Measurements from ENCODE around the gene GADL1.

Gene GADL1

DNA sequence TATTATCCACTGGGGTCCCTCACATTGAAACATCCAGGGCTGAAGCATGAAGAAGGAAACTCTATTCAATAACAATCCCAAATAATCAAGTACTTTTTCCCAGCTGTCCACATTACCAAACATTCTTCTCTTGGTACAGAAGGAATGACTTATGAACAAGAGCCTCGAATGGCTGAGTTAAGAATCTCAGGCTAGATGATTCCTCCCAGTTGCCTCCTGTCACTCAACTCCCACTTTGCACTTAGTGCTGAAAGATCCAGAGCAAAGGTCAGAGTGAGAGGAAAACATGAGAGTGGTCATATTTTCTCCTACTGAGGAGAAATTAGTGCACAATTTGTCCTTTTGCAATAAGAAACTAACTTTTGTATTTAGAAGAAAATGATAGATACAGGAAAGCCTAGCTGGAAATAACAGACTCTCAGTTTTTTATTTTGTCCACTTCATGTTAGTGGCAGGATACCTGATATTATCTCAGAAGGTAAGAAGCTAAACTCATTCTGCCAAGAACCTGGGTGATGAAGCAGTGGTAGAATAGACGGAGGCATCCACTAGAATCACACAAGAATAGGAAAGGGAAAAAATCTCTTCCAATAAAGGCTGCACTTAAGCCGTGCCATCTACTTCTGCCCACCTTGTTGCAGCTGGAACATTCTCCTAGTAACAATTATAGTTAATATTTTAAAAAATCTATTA, 46.2 kb downstream of the GADL1 start (continued):
- TF ChIP-seq ZNF624 (tag by site-specific recombination; IDR thresholded peaks at IDR 0.05) (no peak), ATF2 (tag by site-specific recombination; IDR thresholded peaks at IDR 0.05; ENCODE audit: low read depth) (no peak)

- H3K27ac ChIP-seq (ENCODE audit: extremely low read depth, low read depth, low read length): no peak overlapping the region
- POLR2A ChIA-PET: no interaction called here
- H3K4me3 ChIP-seq (ENCODE audit: low read depth, low read length): no peak overlapping the region
- CTCF ChIA-PET: no interaction called here
- no peak for TF ChIP-seq ZNF544 (tag by site-specific recombination; IDR thresholded peaks at IDR 0.05)
- no peaks in the 10 kb centered on the region for H3K4me1 ChIP-seq (ENCODE audit: control insufficient read depth, insufficient read depth, low read length)
- H3K36me3 ChIP-seq (ENCODE audit: control insufficient read depth in 2 of 2, insufficient read depth in 1 of 2, low read length in 2 of 2): no peaks in the 10 kb centered on the region
- H3K9me3 ChIP-seq (ENCODE audit: control insufficient read depth, insufficient read depth, low read depth, low read length): no peaks in the 10 kb centered on the region
Observed at GRCh38 chr3:30847592-30847991, 46.9 kb downstream of the GADL1 start.

DNA sequence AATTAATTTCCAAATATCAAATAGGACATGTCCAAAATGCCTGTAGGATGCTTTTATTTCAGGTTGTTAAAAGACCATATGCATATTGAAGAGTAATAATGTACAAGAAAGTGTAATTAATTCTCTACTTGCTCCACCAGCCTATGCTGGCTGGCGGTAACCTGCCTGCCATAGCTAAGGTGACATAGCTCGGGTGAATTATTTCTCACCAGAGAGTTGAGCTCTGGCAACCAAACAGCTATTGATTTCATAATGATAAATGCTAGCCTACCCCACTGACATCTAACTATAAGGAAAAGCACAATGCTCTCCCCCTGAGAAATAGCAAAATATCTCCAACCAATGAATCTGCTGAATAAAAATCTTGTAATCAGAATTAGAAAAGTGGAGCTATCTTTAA, 48.9 kb downstream of the GADL1 start:
- H3K9me3 ChIP-seq (ENCODE audit: control insufficient read depth, insufficient read depth, low read depth, low read length): no peaks in the 10 kb centered on the region
- POLR2A ChIA-PET: no interaction called here

GRCh38 chr3:30843877-30844276, 50.6 kb downstream of the GADL1 start:
- no peak for TF ChIP-seq SALL2 (tag by site-specific recombination; IDR thresholded peaks at IDR 0.05; ENCODE audit: borderline replicate concordance)
- TF ChIP-seq KLF16 (tag by site-specific recombination; IDR thresholded peaks at IDR 0.05): no peak
- no peak for TF ChIP-seq YY2 (tag by site-specific recombination; IDR thresholded peaks at IDR 0.05)
- TF ChIP-seq ZNF423 (tag by site-specific recombination; IDR thresholded peaks at IDR 0.05): no peak
- no peak for TF ChIP-seq TCF7L2 (IDR thresholded peaks at IDR 0.05; ENCODE audit: borderline replicate concordance, low read depth, low read length)
- TF ChIP-seq ZNF132 (tag by site-specific recombination; IDR thresholded peaks at IDR 0.05; ENCODE audit: borderline replicate concordance): no peak
- no peak for TF ChIP-seq ZNF701 (tag by site-specific recombination; IDR thresholded peaks at IDR 0.05)
- TF ChIP-seq OVOL3 (tag by site-specific recombination; IDR thresholded peaks at IDR 0.05): no peak
- TF ChIP-seq, protein P1, sequence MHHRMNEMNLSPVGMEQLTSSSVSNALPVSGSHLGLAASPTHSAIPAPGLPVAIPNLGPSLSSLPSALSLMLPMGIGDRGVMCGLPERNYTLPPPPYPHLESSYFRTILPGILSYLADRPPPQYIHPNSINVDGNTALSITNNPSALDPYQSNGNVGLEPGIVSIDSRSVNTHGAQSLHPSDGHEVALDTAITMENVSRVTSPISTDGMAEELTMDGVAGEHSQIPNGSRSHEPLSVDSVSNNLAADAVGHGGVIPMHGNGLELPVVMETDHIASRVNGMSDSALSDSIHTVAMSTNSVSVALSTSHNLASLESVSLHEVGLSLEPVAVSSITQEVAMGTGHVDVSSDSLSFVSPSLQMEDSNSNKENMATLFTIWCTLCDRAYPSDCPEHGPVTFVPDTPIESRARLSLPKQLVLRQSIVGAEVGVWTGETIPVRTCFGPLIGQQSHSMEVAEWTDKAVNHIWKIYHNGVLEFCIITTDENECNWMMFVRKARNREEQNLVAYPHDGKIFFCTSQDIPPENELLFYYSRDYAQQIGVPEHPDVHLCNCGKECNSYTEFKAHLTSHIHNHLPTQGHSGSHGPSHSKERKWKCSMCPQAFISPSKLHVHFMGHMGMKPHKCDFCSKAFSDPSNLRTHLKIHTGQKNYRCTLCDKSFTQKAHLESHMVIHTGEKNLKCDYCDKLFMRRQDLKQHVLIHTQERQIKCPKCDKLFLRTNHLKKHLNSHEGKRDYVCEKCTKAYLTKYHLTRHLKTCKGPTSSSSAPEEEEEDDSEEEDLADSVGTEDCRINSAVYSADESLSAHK (tag by site-specific recombination; IDR thresholded peaks at IDR 0.05): no peak
- TF ChIP-seq, protein P2, sequence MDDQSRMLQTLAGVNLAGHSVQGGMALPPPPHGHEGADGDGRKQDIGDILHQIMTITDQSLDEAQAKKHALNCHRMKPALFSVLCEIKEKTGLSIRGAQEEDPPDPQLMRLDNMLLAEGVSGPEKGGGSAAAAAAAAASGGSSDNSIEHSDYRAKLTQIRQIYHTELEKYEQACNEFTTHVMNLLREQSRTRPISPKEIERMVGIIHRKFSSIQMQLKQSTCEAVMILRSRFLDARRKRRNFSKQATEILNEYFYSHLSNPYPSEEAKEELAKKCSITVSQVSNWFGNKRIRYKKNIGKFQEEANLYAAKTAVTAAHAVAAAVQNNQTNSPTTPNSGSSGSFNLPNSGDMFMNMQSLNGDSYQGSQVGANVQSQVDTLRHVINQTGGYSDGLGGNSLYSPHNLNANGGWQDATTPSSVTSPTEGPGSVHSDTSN (CRISPR knock-in tag; IDR thresholded peaks at IDR 0.05): no peak
- TF ChIP-seq, protein P3, sequence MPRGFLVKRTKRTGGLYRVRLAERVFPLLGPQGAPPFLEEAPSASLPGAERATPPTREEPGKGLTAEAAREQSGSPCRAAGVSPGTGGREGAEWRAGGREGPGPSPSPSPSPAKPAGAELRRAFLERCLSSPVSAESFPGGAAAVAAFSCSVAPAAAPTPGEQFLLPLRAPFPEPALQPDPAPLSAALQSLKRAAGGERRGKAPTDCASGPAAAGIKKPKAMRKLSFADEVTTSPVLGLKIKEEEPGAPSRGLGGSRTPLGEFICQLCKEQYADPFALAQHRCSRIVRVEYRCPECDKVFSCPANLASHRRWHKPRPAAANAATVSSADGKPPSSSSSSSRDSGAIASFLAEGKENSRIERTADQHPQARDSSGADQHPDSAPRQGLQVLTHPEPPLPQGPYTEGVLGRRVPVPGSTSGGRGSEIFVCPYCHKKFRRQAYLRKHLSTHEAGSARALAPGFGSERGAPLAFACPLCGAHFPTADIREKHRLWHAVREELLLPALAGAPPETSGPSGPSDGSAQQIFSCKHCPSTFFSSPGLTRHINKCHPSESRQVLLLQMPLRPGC (tag by site-specific recombination; IDR thresholded peaks at IDR 0.05): no peak
- no peak for TF ChIP-seq CTCF (tag by site-specific recombination; IDR thresholded peaks at IDR 0.05)
- Histone ChIP-seq H3K4me1 (ENCODE audit: control insufficient read depth, insufficient read depth, low read length) (no peaks in the 10 kb centered on the region), H3K4me3 (ENCODE audit: low read depth, low read length) (no peak overlapping the region), H3K27ac (ENCODE audit: extremely low read depth, low read depth, low read length) (no peak overlapping the region), H3K36me3 (ENCODE audit: control insufficient read depth in 2 of 2, insufficient read depth in 1 of 2, low read length in 2 of 2) (no peaks in the 10 kb centered on the region), H3K9me3 (ENCODE audit: control insufficient read depth, insufficient read depth, low read depth, low read length) (no peaks in the 10 kb centered on the region)
- POLR2A ChIA-PET: no interaction called here
- CTCF ChIA-PET: no interaction called here

More for the DNA sequence above, 48.9 kb downstream of the GADL1 start:
- no peaks in the 10 kb centered on the region for H3K36me3 ChIP-seq (ENCODE audit: control insufficient read depth in 2 of 2, insufficient read depth in 1 of 2, low read length in 2 of 2)
- CTCF ChIA-PET: interaction anchor here (0.7 kb wide), 1 partner anchor 207 kb away, joined by 3 read pairs; no protein-coding TSS in a partner anchor
- H3K27ac ChIP-seq (ENCODE audit: extremely low read depth, low read depth, low read length): no peak overlapping the region
- H3K4me3 ChIP-seq (ENCODE audit: low read depth, low read length): no peak overlapping the region
- H3K4me1 ChIP-seq (ENCODE audit: control insufficient read depth, insufficient read depth, low read length): no peaks in the 10 kb centered on the region
- TF ChIP-seq ZNF404 (tag by site-specific recombination; IDR thresholded peaks at IDR 0.05): no peak
